D341Med (cell line): Measurements from ENCODE around the gene BHLHE23.

Experiments used
- DNase-seq: peaks from one replicate; pipeline ENCODE4 v3.0.0; 2012; ENCODE audit warnings: low spot score

BHLHE23 gene

GRCh38 chr20:62971950-62972844 lies 34.6 kb downstream of the BHLHE23 start:
- DNase-seq, result peak; percentile 95

- DNase-seq, result no peak
Measured at GRCh38 chr20:62971211-62971949, 35.4 kb downstream of the BHLHE23 start.

- no peak for DNase-seq
Measured at GRCh38 chr20:62970307-62971210, 36.2 kb downstream of the BHLHE23 start.

GRCh38 chr20:62969939-62970306 lies 36.8 kb downstream of the BHLHE23 start:
- DNase-seq, result no peak

GRCh38 chr20:62969179-62969760 lies 37.5 kb downstream of the BHLHE23 start:
- DNase-seq, result no peak

GRCh38 chr20:62968378-62969178 lies 38.2 kb downstream of the BHLHE23 start:
- DNase-seq, result no peak

- no peak for DNase-seq
Measured at GRCh38 chr20:62967628-62968351, 39.0 kb downstream of the BHLHE23 start.

GRCh38 chr20:62967149-62967501 lies 39.6 kb downstream of the BHLHE23 start:
- no peak for DNase-seq

- no peak for DNase-seq
Measured at GRCh38 chr20:62966212-62967148, 40.3 kb downstream of the BHLHE23 start.

- DNase-seq, result no peak
Measured at GRCh38 chr20:62965363-62965771, 41.4 kb downstream of the BHLHE23 start.

- no peak for DNase-seq
Measured at GRCh38 chr20:62964700-62965099, 42.1 kb downstream of the BHLHE23 start.

- no peak for DNase-seq
Measured at GRCh38 chr20:62963614-62964397, 43.0 kb downstream of the BHLHE23 start.

- no peak for DNase-seq
Measured at GRCh38 chr20:62962891-62963613, 43.7 kb downstream of the BHLHE23 start.

- DNase-seq, result no peak
Measured at GRCh38 chr20:62962221-62962879, 44.4 kb downstream of the BHLHE23 start.

- DNase-seq, result no peak
Measured at GRCh38 chr20:62961799-62962198, 45.0 kb downstream of the BHLHE23 start.

GRCh38 chr20:62961310-62961783 lies 45.4 kb downstream of the BHLHE23 start:
- no peak for DNase-seq
